K562 (cell line): ENCODE data around the gene IPO9. TPM values are rescaled to one million over a fixed set of nuclear protein-coding genes. Genes with fewer than 3 reads are reported as not detected.

ENCODE experiments used
- ATAC-seq: fragments of 200-7000 bp; cut with Tn5 transposase; 3 replicates; pipeline ENCODE4 v1.9.1; 2020; ENCODE audit warnings: moderate library complexity
- BruUV-seq: library from RNA; stranded (reverse); fragments of 400-500 nt; replicated peaks from 2 replicates; lab custom pipeline; 2021; lab: Mats Ljungman, UMichigan
- CTCF ChIA-PET: fragments of 300-600 bp; formaldehyde crosslinking; extraction: SDS; loops from one replicate; lab custom pipeline; 2021; ENCODE audit warnings: low intra/inter-chr PET ratio; lab: Yijun Ruan, JAX
- POLR2A ChIA-PET: fragments of 300-600, 350-650 bp; sonication (Branson Sonifier 250); formaldehyde crosslinking; extraction: SDS; loops from one replicate; lab custom pipeline; 2021; ENCODE audit warnings: antibody characterized with exemption, inconsistent platforms; lab: Yijun Ruan, JAX
- DNase-seq, 4 experiments: peaks; one replicate each; pipeline versions ENCODE4 v3.0.0 to v3.0.0-alpha.2; 2011 to 2018; ENCODE audit warnings: low spot score in 3 of 4, mixed read lengths in 3 of 4; ENCODE audit errors: extremely low read depth in 1 of 4
- FAIRE-seq: peaks from 2 replicates; lab custom pipeline; 2011; peaks lifted over from hg19 to GRCh38; lab: Jason Lieb, UNC
- H2AFZ ChIP-seq: 2 replicates; pipeline ENCODE4 v1.6.0; 2011; ENCODE audit warnings: low read depth, low read length, control low read depth, inconsistent platforms
- H3K27ac ChIP-seq: fragments of 200-600 bp; 3 replicates; pipeline ENCODE4 v1.8.0; 2011; ENCODE audit warnings: low read depth, mild to moderate bottlenecking, control low read depth, inconsistent platforms, low read length, moderate library complexity, mixed read lengths; ENCODE audit errors: extremely low read depth
- H3K27me3 ChIP-seq, 2 experiments: fragments of 300-600 bp in 1 of 2; 2 replicates in 1 of 2; 3 replicates in 1 of 2; pipeline versions ENCODE4 v1.6.0 to v1.8.0; 2011; ENCODE audit warnings: inconsistent platforms in 2 of 2, low read length in 2 of 2, mild to moderate bottlenecking in 1 of 2, mixed read lengths in 1 of 2, moderate library complexity in 1 of 2; ENCODE audit not compliant: control insufficient read depth in 2 of 2, insufficient read depth in 2 of 2
- H3K36me3 ChIP-seq: fragments of 300-600 bp; 3 replicates; pipeline ENCODE4 v1.8.0; 2011; ENCODE audit warnings: mild to moderate bottlenecking, low read length, inconsistent platforms; ENCODE audit not compliant: control insufficient read depth, insufficient read depth
- H3K4me1 ChIP-seq, 2 experiments: fragments of 200-600 bp in 1 of 2; replicated peaks in 1 of 2; 2 replicates in 1 of 2; 3 replicates in 1 of 2; pipeline versions ENCODE4 v1.5.1 to v1.8.0; 2011; ENCODE audit warnings: inconsistent platforms in 2 of 2, low read length in 2 of 2, mild to moderate bottlenecking in 1 of 2, mixed read lengths in 1 of 2, moderate library complexity in 1 of 2; ENCODE audit not compliant: control insufficient read depth in 2 of 2, insufficient read depth in 2 of 2
- H3K4me2 ChIP-seq: 2 replicates; pipeline ENCODE4 v1.6.1; 2011; ENCODE audit warnings: low read length, control low read depth, inconsistent platforms, mixed read lengths; ENCODE audit not compliant: insufficient read depth
- H3K4me3 ChIP-seq: fragments of 200-600 bp; sonication (generic), shearing (Covaris generic); 2 replicates; pipeline ENCODE4 v1.5.1; 2016; ENCODE audit warnings: control low read depth, inconsistent platforms
- H3K79me2 ChIP-seq: fragments of 200-600 bp; 3 replicates; pipeline ENCODE4 v1.8.0; 2011; ENCODE audit warnings: low read length, inconsistent platforms; ENCODE audit not compliant: control insufficient read depth, insufficient read depth
- H3K9ac ChIP-seq, 2 experiments: 2 replicates each; pipeline versions ENCODE4 v1.6.0 to v1.6.1; 2011; ENCODE audit warnings: low read depth in 2 of 2, low read length in 2 of 2, control low read depth in 1 of 2, inconsistent platforms in 1 of 2, mild to moderate bottlenecking in 1 of 2, mixed read lengths in 1 of 2; ENCODE audit not compliant: insufficient read depth in 1 of 2
- H3K9me1 ChIP-seq: one replicate; pipeline ENCODE4 v1.6.0; 2011; ENCODE audit warnings: inconsistent platforms, mild to moderate bottlenecking, low read length, moderate library complexity; ENCODE audit not compliant: control insufficient read depth, insufficient read depth
- H3K9me3 ChIP-seq: replicated peaks from 2 replicates; pipeline ENCODE4 v1.5.1; 2011; ENCODE audit warnings: low read depth, low read length, inconsistent platforms; ENCODE audit not compliant: control insufficient read depth, insufficient read depth
- H4K20me1 ChIP-seq: replicated peaks from 2 replicates; pipeline ENCODE4 v1.6.1; 2011; ENCODE audit warnings: low read length, inconsistent platforms, mixed read lengths; ENCODE audit not compliant: control insufficient read depth, insufficient read depth
- CBX1 ChIP-seq: sonication (generic); IDR thresholded peaks from 2 replicates; pipeline ENCODE4 v1.6.1; 2016; ENCODE audit warnings: antibody characterized with exemption, low read depth, mild to moderate bottlenecking
- FIP1L1 ChIP-seq: fragments of 200-400 bp; formaldehyde crosslinking; IDR thresholded peaks from 2 replicates; pipeline ENCODE4 v1.6.1; 2018; ENCODE audit warnings: mild to moderate bottlenecking, low read depth, low read length; ENCODE audit not compliant: poor library complexity, severe bottlenecking
- PCBP1 ChIP-seq: fragments of 200-400 bp; formaldehyde crosslinking; IDR thresholded peaks from 2 replicates; pipeline ENCODE4 v1.6.1; 2018; ENCODE audit warnings: mild to moderate bottlenecking, low read depth, low read length; ENCODE audit not compliant: poor library complexity, severe bottlenecking
- RHOXF2B ChIP-seq: fragments of 250-450 bp; sonication (Bioruptor Pico); conservative IDR thresholded peaks from 2 replicates; pipeline ENCODE4 v1.5.1; 2021
- ZBTB7A ChIP-seq: IDR thresholded peaks from 2 replicates; pipeline ENCODE4 v1.6.1; 2011; ENCODE audit warnings: low read depth, mild to moderate bottlenecking, low read length, moderate library complexity, borderline replicate concordance; ENCODE audit not compliant: control insufficient read depth
- WGBS: fragments of 100-300 bp; shearing (Covaris generic); methylation state at CpG from one replicate; pipeline ENCODE4 v1.1.6; 2016; ENCODE audit warnings: low coverage, mixed read lengths; ENCODE audit not compliant: insufficient coverage; ENCODE audit errors: missing lambda C conversion rate; 5-methylcytosine and 5-hydroxymethylcytosine counted together
- in situ Hi-C: fragments of 300-500 bp; cut with MboI; formaldehyde crosslinking; loops from 4 replicates; pipeline ENCODE4 v1.15.0; 2018; ENCODE audit warnings: inconsistent platforms, mixed read lengths
- intact Hi-C: fragments of 100-400 bp; cut with micrococcal nuclease; formaldehyde crosslinking; loops from 2 replicates; pipeline ENCODE4 v1.14.2; 2022
- polyA plus RNA-seq, 8 experiments: library from polyadenylated mRNA; depleted of rRNA in 4 of 8; stranded (reverse) in 5 of 8; unstranded in 3 of 8; fragments of >200 nt; fragmentation: Nextera tagmentation in 2 of 8; fragmentation: Illumina TruSeq in 1 of 8; extraction: Ambion mirVana in 2 of 8; extraction: Trizol in 1 of 8; gene quantifications; 2 replicates each; pipeline versions ENCODE4 v1.2.1 to v1.2.3, GENCODE V29; 2011 to 2014; ENCODE audit warnings: inconsistent platforms in 1 of 8, missing spikeins in 1 of 8
- total RNA-seq, 7 experiments: library from RNA; depleted of rRNA in 6 of 7; stranded (reverse); fragments of >200 nt in 6 of 7; fragmentation: Illumina TruSeq in 2 of 7; extraction: Trizol in 2 of 7; gene quantifications; 2 replicates each; pipeline versions ENCODE4 v1.2.1 to v1.2.3, GENCODE V29; 2011 to 2021; ENCODE audit warnings: low replicate concordance in 1 of 7
- TF ChIP-seq, protein P1 (sequence below): fragments of 250-450 bp; sonication (Bioruptor Pico); IDR thresholded peaks from 2 replicates; pipeline ENCODE4 v1.4.0; 2020; ENCODE audit warnings: mild to moderate bottlenecking

Gene IPO9
- total and polyA plus RNA-seq, 9 of the 15 experiments (the other 6 are each of a cell fraction or from before 2014, with no cell fraction given): 27.9 to 78.6 (median 43.9) TPM

DNA sequence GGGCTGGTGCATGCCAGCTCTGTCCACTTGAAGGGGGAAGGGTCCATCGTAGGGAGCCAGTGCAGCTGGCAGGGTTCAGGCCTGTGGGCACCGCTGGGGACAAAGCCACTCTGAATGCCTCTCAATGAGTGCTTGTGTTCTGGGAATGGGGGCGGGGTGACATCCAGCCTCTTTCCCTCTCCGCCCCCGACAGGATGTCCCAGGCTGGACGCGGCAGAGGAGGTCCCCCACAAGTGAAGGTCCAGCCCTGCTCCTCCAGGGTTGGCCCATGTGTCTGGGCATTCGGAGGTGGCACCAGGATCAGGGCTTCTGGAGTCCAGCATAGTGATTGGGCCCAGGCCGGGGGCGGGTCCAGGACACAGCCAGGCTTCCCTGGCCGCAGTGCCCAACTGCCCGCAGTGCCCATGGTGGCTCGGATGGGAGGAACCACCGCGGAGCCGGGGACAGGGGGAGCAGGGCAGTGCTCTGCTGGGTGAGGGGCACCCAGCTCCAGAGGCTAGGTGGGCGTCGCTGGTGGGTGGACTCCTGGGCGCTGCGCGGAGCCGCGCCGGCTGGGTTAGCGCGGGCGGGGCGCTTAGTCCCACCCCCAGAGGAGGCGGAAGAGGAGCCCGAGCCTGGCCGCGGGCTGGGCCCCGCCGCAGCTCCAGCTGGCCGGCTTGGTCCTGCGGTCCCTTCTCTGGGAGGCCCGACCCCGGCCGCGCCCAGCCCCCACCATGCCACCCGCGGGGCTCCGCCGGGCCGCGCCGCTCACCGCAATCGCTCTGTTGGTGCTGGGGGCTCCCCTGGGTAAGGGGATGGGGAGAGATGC, 59.5 kb downstream of the IPO9 start, which contains the start of gene SHISA4 (continued):
- TF ChIP-seq, protein P1, sequence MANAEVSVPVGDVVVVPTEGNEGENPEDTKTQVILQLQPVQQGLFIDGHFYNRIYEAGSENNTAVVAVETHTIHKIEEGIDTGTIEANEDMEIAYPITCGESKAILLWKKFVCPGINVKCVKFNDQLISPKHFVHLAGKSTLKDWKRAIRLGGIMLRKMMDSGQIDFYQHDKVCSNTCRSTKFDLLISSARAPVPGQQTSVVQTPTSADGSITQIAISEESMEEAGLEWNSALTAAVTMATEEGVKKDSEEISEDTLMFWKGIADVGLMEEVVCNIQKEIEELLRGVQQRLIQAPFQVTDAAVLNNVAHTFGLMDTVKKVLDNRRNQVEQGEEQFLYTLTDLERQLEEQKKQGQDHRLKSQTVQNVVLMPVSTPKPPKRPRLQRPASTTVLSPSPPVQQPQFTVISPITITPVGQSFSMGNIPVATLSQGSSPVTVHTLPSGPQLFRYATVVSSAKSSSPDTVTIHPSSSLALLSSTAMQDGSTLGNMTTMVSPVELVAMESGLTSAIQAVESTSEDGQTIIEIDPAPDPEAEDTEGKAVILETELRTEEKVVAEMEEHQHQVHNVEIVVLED: no peak
- peak; percentile 27; the same call in 1 of the 2 replicates for TF ChIP-seq ZBTB7A
- peak; percentile 44 for TF ChIP-seq FIP1L1

DNA sequence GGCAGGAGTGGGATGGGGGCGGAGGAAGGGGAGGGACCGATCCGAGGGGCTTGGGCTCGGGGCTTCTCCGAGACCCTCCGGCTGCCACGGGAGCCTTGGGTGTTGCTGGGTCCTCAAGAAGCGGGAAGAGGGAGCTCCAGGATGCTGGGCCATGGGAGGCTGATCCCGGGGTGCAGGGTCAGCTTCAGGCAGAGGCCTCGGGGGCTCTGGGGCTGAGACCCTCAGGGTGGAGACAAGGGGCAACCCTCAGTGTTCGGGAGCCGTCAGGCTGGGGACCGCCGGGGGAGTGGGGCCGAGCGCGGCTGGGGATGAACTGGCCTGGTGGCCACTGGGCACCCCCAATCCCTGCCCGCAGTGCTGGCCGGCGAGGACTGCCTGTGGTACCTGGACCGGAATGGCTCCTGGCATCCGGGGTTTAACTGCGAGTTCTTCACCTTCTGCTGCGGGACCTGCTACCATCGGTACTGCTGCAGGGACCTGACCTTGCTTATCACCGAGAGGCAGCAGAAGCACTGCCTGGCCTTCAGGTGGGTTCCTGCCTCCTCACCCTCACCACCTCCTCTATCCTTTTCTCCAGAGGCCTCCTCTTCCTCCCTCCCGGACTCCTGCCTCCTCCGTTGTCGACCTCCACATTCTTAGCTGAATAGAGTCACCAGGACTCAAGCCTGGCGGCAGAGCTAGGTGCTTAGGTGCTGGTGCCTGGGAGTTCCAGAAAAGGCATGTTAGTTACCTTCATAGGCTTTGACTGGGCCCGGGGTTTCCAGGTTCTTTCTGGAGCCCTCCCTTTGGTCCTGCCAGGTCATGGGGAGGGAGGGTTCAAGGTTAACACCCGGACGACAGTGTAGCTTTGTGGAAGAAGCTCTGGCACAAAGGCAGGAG, 60.4 kb downstream of the IPO9 start:
- Histone ChIP-seq H3K27me3 (0 out of 5 replicates have a peak, but pooled peaks cover 0 to 4% of the 10 kb centered on the region in 2 experiments), H3K9me3 (no peaks in the 10 kb centered on the region), H3K4me1 (peaks cover 32 to 43% of the 10 kb centered on the region in 2 experiments), H3K36me3 (no peaks in the 10 kb centered on the region), H3K9me1 (no peaks in the 10 kb centered on the region), H3K4me3 (peak overlapping the region; percentile 14; the same call in 1 of the 2 replicates), H2AFZ (peak overlapping the region; percentile 21; the same call in 1 of the 2 replicates), H3K4me2 (no peak overlapping the region), H3K9ac (peak overlapping the region in 1 of 2 experiments; percentile 57; a peak in 1 of 4 replicates), H3K79me2 (no peaks in the 10 kb centered on the region), H4K20me1 (no peaks in the 10 kb centered on the region), H3K27ac (no peak overlapping the region)
- ChIA-PET CTCF (no interaction called here), POLR2A (interaction anchor here (0.6 to 1.0 kb wide), 4 partner anchors 11 to 95 kb away, joined by 3 to 4 read pairs (median 3); partner anchors contain the start of gene TIMM17A)
- FAIRE-seq (no peak), ATAC-seq (no peak), DNase-seq (no peak)
- TF ChIP-seq ZBTB7A (0 out of 2 replicates have a peak, but pooled peaks have one; percentile 5), RHOXF2B (CRISPR knock-in tag) (no peak), PCBP1 (peak; percentile 41), CBX1 (no peak)
- 55% methylated on average over 24 of the region's 33 CpGs for WGBS
- no TSS peak for BruUV-seq
- in situ Hi-C loops: no loop called here
- intact Hi-C loops: no loop called here
